NCI-H146 treated with DMSO at 0.1 percent for 48 hours (cell line): ENCODE measurements around the gene KRT73.

Experiments used
- DNase-seq: peaks from one replicate; lab custom pipeline; 2025; ENCODE audit not compliant: unreplicated experiment; lab: John Stamatoyannopoulos, UW

KRT73 gene

GRCh38 chr12:52646613-52647012 is 28.3 kb upstream of the KRT73 start:
- no peak for DNase-seq

DNA sequence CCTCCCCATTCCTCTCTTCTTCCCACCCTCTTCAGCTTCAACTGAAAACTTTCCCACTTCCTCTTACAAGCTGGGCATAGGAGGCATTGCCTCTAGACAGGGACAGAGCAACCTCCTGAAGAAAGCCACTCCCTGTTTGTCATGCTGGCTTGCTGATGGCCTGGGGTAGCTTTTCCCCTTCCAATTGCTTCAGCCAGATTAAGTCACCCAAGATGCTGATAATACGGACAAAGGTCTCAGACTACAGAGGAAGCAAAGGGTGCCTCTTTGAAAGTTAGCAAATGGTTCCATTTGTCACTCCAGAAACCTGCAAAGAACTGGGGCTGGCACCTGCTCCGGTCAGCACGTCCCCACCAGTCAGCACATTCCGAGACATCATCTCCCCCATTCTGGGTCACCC is 27.6 kb upstream of the KRT73 start:
- no peak for DNase-seq

- DNase-seq: no peak
Observed at GRCh38 chr12:52645120-52645761, 26.9 kb upstream of the KRT73 start.

DNA sequence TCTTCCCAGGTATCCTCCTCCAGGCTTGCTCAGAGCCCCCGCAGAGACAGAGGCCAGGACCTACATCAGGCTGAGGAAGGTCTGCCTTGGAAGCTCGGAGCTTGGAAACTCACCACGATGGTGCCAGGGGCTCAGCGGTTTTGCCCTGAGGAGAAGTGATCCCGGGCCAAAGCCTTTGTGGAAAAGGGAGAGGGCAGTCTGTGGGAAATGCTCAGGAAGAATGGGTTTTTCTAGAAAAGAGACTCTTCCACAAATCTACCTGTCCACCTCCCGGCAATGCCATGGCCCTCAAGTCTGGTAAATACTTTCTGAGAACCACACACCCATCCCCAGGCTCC is 25.7 kb upstream of the KRT73 start:
- DNase-seq: no peak

- no peak for DNase-seq
Observed at GRCh38 chr12:52643233-52644077, 25.1 kb upstream of the KRT73 start.

GRCh38 chr12:52641468-52641867 is 23.1 kb upstream of the KRT73 start:
- no peak for DNase-seq

GRCh38 chr12:52637299-52637698 is 18.9 kb upstream of the KRT73 start:
- no peak for DNase-seq

GRCh38 chr12:52636592-52637258 is 18.4 kb upstream of the KRT73 start:
- DNase-seq: no peak

DNA sequence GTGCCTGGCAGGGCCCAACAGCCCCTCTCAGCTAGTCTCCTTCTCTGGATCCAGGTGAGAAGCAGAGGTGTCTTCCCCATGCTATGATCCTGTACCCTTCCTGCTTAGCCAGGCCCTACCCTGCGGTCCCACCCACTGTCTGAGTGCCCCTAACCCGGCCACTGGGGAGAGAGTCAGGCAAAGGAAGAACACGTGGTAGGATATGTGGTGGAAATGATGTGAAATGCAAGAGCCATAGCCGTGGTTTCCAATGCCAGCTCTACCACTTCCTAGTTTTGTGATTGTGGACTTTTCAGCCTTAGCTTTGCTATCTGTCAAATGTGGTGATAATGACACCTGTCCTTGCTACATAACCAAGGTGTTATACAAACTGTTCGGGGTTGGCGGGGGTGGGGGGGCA is 17.8 kb upstream of the KRT73 start:
- DNase-seq: no peak

GRCh38 chr12:52634266-52635056 is 16.1 kb upstream of the KRT73 start:
- DNase-seq: no peak

- DNase-seq: no peak
Observed at GRCh38 chr12:52633383-52633782, 15.0 kb upstream of the KRT73 start.

- DNase-seq: no peak
Observed at GRCh38 chr12:52632656-52633055, 14.3 kb upstream of the KRT73 start.

DNA sequence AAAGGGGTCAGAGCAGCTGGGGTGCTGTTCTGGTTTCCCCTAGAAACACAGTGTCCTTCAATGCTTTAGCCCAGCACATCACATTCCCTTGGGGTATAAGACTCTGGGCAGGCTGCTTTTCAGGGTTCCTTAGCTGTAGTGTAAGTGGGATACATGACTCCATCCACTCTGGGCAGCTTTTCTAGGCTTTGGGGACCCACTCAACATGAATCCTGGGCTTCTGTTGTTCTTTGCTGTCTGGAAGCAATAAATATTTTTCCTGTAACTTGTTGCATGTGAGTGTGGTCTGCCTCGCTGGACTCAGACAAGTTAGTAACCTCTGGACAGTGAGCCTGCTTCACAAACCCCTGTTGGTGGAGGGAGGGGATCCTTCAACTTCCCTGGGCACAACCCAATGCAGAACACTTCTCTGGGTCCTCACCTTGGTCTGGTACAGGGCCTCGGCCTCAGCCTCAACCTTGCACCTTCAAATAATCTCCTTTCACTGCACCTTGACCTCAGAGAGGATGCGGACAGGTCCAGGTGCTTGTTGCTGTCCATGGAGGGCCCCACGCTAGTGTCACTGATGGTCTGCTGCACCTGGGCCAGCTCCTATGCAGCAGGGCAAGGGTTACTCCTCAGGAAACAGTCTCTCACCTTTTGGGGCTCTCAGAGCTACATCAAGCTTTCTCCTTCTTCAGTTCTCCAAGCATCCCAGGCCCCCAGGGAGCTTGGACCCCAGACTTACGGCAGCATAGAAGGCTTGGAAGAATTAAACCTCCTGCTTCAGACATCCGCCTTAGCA is 13.5 kb upstream of the KRT73 start:
- no peak for DNase-seq

DNA sequence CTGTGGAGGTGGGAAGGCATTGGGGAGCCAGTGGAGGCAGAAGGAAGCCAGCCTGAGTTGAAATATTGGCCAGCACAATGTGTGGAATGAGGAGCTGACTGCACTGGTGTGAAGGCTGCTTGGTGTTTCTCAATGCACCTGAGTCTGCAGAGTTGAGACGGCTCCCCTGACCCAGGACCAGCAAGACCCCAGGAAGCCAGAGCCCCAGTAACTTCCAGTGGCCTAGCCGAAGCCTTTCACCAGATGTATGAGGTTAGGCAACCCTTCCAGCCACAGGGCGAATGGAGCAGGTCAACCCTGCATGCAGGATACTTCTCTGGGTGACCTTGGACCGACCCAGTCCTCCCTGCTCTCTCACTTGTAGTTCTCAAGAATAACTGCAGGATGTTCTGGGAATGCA is 12.9 kb upstream of the KRT73 start:
- no peak for DNase-seq

DNA sequence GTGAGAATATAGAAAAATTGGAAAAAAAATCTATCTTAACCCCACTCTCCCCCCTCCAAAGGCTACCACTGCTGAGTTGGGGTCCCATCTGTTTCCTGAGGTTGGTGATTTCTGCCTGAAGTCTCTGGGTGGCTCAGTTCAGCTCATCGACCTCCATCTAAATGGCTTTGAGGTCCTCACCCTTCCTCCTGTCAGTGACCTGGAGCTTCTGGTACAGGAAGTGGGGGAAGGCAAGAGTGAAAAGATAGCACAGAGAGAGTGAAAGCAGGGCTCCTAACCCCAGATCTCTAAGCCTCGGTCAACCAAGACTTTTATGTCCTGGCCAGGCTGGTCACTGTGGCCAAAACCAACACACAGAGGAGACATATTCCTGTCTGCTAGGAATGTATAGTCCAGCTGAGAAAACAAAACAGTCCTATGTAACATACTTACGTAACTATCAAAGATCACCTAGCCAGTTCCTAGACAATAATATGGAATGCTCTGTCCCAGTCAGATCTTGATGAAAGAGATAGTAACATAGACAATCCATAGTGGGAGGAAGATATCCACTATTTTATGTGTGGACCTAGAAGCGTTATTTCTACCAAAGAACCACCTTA is 12.3 kb upstream of the KRT73 start:
- DNase-seq: no peak

DNA sequence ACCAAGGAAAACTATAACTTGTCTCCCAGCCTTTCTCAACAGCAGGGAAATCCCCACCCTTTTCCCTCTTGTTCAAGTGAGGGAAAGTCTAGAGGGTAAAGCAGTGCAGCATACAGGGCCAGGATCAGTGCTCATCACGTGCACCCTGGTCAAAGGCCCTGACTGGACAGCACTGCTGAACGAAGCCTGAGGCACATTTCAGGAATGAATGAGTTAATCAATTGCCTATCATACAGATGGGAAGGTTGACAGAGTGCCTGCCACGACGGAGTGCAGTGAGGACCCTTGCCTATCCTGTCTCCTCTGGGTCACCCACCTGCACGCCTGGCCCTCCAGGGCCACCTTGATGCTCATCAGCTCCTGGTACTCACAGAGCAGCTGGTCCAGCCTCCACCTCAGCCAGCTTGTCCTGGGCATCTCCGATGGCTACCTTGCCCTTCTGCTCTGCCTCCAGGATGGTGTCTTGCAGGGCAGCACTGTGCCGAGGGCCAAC is 11.7 kb upstream of the KRT73 start:
- no peak for DNase-seq

GRCh38 chr12:52629281-52630007 is 11.1 kb upstream of the KRT73 start:
- no peak for DNase-seq

- DNase-seq: no peak
Observed at GRCh38 chr12:52628841-52629240, 10.5 kb upstream of the KRT73 start.

DNA sequence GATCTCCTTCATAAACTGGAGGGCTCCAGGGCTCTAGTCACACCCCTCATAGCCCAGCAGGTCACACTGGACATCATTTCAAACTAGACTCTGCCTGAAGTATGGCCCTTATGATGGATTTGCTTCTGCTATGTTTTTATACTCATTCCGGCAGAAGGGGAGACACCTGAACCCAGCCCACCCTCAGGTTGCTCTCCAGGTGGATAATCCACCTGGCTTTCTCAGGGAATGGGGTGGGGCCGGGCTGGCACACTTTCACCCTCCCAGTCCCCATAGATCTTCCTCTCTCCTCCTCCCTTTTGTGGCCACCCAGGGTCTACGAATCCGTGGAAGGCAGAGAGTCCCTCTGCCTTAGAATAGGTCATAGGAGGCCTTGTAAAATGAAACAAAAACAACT is 9.8 kb upstream of the KRT73 start:
- DNase-seq: no peak
